SK-N-SH (cell line): Measurements from ENCODE around the gene NOB1. TPM values are rescaled to one million over a fixed set of nuclear protein-coding genes. Genes with fewer than 3 reads are reported as not detected.

Source experiments
- CTCF ChIA-PET: fragments of 300-600, 350-600 bp; formaldehyde crosslinking; extraction: SDS; loops from one replicate; lab custom pipeline; 2021; lab: Yijun Ruan, JAX
- POLR2A ChIA-PET: fragments of 350-600 bp; sonication (Branson Sonifier 250); formaldehyde crosslinking; extraction: SDS; loops from one replicate; lab custom pipeline; 2020; ENCODE audit warnings: antibody characterized with exemption, inconsistent platforms; lab: Yijun Ruan, JAX
- DNase-seq: peaks from one replicate; pipeline ENCODE4 v3.0.0; 2012
- H2AFZ ChIP-seq: fragments of 200-600 bp; sonication (generic); 2 replicates; pipeline ENCODE4 v1.8.1; 2016; ENCODE audit warnings: antibody characterized with exemption, mild to moderate bottlenecking, low read depth
- H3F3A ChIP-seq: fragments of 200-600 bp; sonication (generic); replicated peaks from 2 replicates; pipeline ENCODE3; 2016; ENCODE audit warnings: antibody characterized with exemption, mild to moderate bottlenecking; ENCODE audit not compliant: insufficient read depth
- H3K27ac ChIP-seq, 2 experiments: fragments of 200-500 bp in 1 of 2; fragments of 200-600 bp in 1 of 2; sonication (Bioruptor generic) in 1 of 2; sonication (generic), shearing (Covaris generic) in 1 of 2; 2 replicates each; pipeline versions ENCODE4 v1.5.1 to v1.6.1; 2014 to 2016; ENCODE audit warnings: low read depth in 2 of 2, inconsistent platforms in 1 of 2, low read length in 1 of 2, mild to moderate bottlenecking in 1 of 2, mixed read lengths in 1 of 2
- H3K27me3 ChIP-seq: fragments of 200-600 bp; sonication (generic), shearing (Covaris generic); 2 replicates; pipeline ENCODE4 v1.6.1; 2016; ENCODE audit warnings: mixed run types; ENCODE audit not compliant: insufficient read depth
- H3K36me3 ChIP-seq, 2 experiments: fragments of 200-500 bp in 1 of 2; fragments of 200-600 bp in 1 of 2; sonication (Bioruptor generic) in 1 of 2; sonication (generic) in 1 of 2; replicated peaks in 1 of 2; 2 replicates each; pipeline versions ENCODE3 to v1.5.1; 2014 to 2016; ENCODE audit warnings: low read length in 1 of 2, mild to moderate bottlenecking in 1 of 2; ENCODE audit not compliant: insufficient read depth in 2 of 2, control insufficient read depth in 1 of 2
- H3K4me1 ChIP-seq, 2 experiments: fragments of 200-500 bp in 1 of 2; fragments of 200-600 bp in 1 of 2; sonication (Bioruptor generic) in 1 of 2; sonication (generic), shearing (Covaris generic) in 1 of 2; 2 replicates each; pipeline versions ENCODE4 v1.5.1 to v1.6.1; 2014 to 2016; ENCODE audit warnings: low read depth in 1 of 2, low read length in 1 of 2, mixed run types in 1 of 2; ENCODE audit not compliant: insufficient read depth in 2 of 2, control insufficient read depth in 1 of 2
- H3K4me2 ChIP-seq: fragments of 200-600 bp; sonication (generic), shearing (Covaris generic); 2 replicates; pipeline ENCODE4 v1.6.1; 2017; ENCODE audit warnings: mixed run types
- H3K4me3 ChIP-seq, 2 experiments: fragments of 200-500 bp in 1 of 2; fragments of 200-600 bp in 1 of 2; sonication (Bioruptor generic) in 1 of 2; sonication (generic), shearing (Covaris generic) in 1 of 2; 2 replicates each; pipeline versions ENCODE4 v1.5.1 to v1.8.1; 2014 to 2016; ENCODE audit warnings: low read depth in 2 of 2, inconsistent platforms in 1 of 2, low read length in 1 of 2, mild to moderate bottlenecking in 1 of 2, mixed read lengths in 1 of 2, moderate library complexity in 1 of 2
- H3K79me2 ChIP-seq: fragments of 200-600 bp; sonication (generic); 2 replicates; pipeline ENCODE4 v1.8.1; 2017; ENCODE audit warnings: mild to moderate bottlenecking; ENCODE audit not compliant: insufficient read depth
- H3K9ac ChIP-seq: fragments of 200-600 bp; sonication (generic); 2 replicates; pipeline ENCODE4 v1.6.1; 2017; ENCODE audit warnings: mixed run types
- H3K9me2 ChIP-seq: fragments of 200-600 bp; sonication (generic); 2 replicates; pipeline ENCODE4 v1.6.1; 2017; ENCODE audit warnings: mixed run types
- H3K9me3 ChIP-seq: fragments of 200-600 bp; sonication (generic); 2 replicates; pipeline ENCODE4 v1.6.1; 2017; ENCODE audit warnings: mixed run types, mild to moderate bottlenecking, moderate library complexity
- H4K20me1 ChIP-seq: fragments of 200-600 bp; sonication (generic); 2 replicates; pipeline ENCODE4 v1.6.1; 2017; ENCODE audit warnings: mild to moderate bottlenecking, mixed run types; ENCODE audit not compliant: insufficient read depth
- CHD2 ChIP-seq: fragments of 150-350 bp; IDR thresholded peaks from 2 replicates; pipeline ENCODE4 v1.6.1; 2018; ENCODE audit warnings: low read length; ENCODE audit not compliant: partially characterized antibody
- EP300 ChIP-seq, 2 experiments: IDR thresholded peaks; 2 replicates each; pipeline versions ENCODE4 v1.4.0 to v1.6.1; 2012; ENCODE audit warnings: borderline replicate concordance in 1 of 2, low read depth in 1 of 2, low read length in 1 of 2
- EZH2phosphoT487 ChIP-seq: fragments of 200-600 bp; sonication (generic); IDR thresholded peaks from 2 replicates; pipeline ENCODE4 v1.6.1; 2017; ENCODE audit warnings: low read depth, mixed run types, mild to moderate bottlenecking, antibody characterized with exemption, moderate library complexity, borderline replicate concordance
- FOSL2 ChIP-seq: IDR thresholded peaks from 2 replicates; pipeline ENCODE4 v1.4.0; 2012; ENCODE audit warnings: low read depth, mild to moderate bottlenecking, moderate library complexity, borderline replicate concordance
- FOXJ3 ChIP-seq: sonication (generic); formaldehyde crosslinking; IDR thresholded peaks from 2 replicates; pipeline ENCODE4 v1.5.1; 2020; ENCODE audit warnings: mild to moderate bottlenecking, missing genetic modification reagents
- GABPA ChIP-seq: IDR thresholded peaks from 2 replicates; pipeline ENCODE4 v1.4.0; 2012; ENCODE audit warnings: low read depth, mild to moderate bottlenecking
- GATA2 ChIP-seq: sonication (generic); formaldehyde crosslinking; IDR thresholded peaks from 2 replicates; pipeline ENCODE4 v1.5.0; 2020; ENCODE audit warnings: mild to moderate bottlenecking, missing genetic modification reagents
- JUND ChIP-seq: IDR thresholded peaks from 2 replicates; pipeline ENCODE4 v1.4.0; 2012
- MEF2A ChIP-seq: IDR thresholded peaks from 2 replicates; pipeline ENCODE4 v1.4.0; 2012; ENCODE audit warnings: low read depth, borderline replicate concordance
- MXI1 ChIP-seq: IDR thresholded peaks from 2 replicates; pipeline ENCODE4 v1.6.1; 2012; ENCODE audit warnings: mild to moderate bottlenecking, low read depth, low read length, improper control_type of control experiment
- NFIC ChIP-seq: IDR thresholded peaks from 2 replicates; pipeline ENCODE4 v1.4.0; 2012; ENCODE audit warnings: borderline replicate concordance
- NRF1 ChIP-seq: IDR thresholded peaks from 2 replicates; pipeline ENCODE4 v1.6.1; 2012; ENCODE audit warnings: low read depth, mild to moderate bottlenecking, low read length
- POLR2AphosphoS5 ChIP-seq: IDR thresholded peaks from 2 replicates; pipeline ENCODE4 v1.6.1; 2012; ENCODE audit warnings: low read depth, low read length
- RAD21 ChIP-seq: IDR thresholded peaks from 2 replicates; pipeline ENCODE4 v1.6.1; 2012; ENCODE audit warnings: mild to moderate bottlenecking, low read length
- RCOR1 ChIP-seq: fragments of 150-350 bp; IDR thresholded peaks from 2 replicates; pipeline ENCODE4 v1.6.1; 2017; ENCODE audit warnings: antibody characterized with exemption, low read length
- REST ChIP-seq: IDR thresholded peaks from 2 replicates; pipeline ENCODE4 v1.6.1; 2012; ENCODE audit warnings: mild to moderate bottlenecking, low read depth, low read length, moderate library complexity
- RXRA ChIP-seq: IDR thresholded peaks from 2 replicates; pipeline ENCODE4 v1.4.0; 2012; ENCODE audit warnings: low read depth, mild to moderate bottlenecking, borderline replicate concordance
- TAF1 ChIP-seq: IDR thresholded peaks from 2 replicates; pipeline ENCODE4 v1.6.1; 2012; ENCODE audit warnings: low read depth, mild to moderate bottlenecking, low read length, moderate library complexity, borderline replicate concordance
- TCF12 ChIP-seq: IDR thresholded peaks from 2 replicates; pipeline ENCODE4 v1.4.0; 2012
- WGBS: methylation state at CpG from one replicate; pipeline ENCODE4 v1.1.6; 2017; ENCODE audit warnings: low lambda C conversion rate; 5-methylcytosine and 5-hydroxymethylcytosine counted together
- polyA plus RNA-seq, 3 experiments: library from polyadenylated mRNA; depleted of rRNA; stranded (reverse); fragments of >200 nt; gene quantifications; 2 replicates each; pipeline ENCODE4 v1.2.3, GENCODE V29; 2012
- TF ChIP-seq, protein P1 (sequence below): IDR thresholded peaks from 2 replicates; pipeline ENCODE4 v1.4.0; 2012; ENCODE audit warnings: low read depth
- TF ChIP-seq, protein P2 (sequence below): IDR thresholded peaks from 2 replicates; pipeline ENCODE4 v1.4.0; 2012; ENCODE audit warnings: low read depth, borderline replicate concordance

Gene NOB1
- polyA plus RNA-seq, 1 of the 3 experiments (the other 2 are of a cell fraction) = 86.3 TPM

DNA sequence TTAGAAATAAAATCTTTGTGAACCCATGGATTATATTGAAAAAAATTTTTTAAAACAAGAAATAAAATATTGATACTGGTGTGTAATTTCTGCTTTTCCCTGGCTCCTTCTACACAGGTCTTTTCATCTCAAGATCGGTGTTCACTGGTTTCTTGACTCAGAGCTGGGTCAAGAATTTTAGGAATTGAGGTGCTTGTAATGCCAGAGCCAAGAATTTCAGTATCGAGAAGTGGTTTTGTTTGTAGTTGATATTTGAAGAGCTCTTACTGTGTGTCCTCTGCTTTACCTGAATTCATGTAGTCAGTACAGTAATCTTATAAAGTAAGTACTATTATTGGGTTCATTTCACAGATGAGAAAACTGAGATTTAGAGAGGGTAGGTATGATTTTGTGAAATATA is 14.7 kb upstream of the NOB1 start:
- no peaks in the 10 kb centered on the region for H3K27me3 ChIP-seq
- no peak for DNase-seq
- H4K20me1 ChIP-seq = no peaks in the 10 kb centered on the region
- H3K4me1 ChIP-seq = no peaks in the 10 kb centered on the region
- no peaks in the 10 kb centered on the region for H3K9me3 ChIP-seq
- no peaks in the 10 kb centered on the region for H3K36me3 ChIP-seq
- H3K4me3 ChIP-seq = no peak overlapping the region
- H3K9me2 ChIP-seq = no peaks in the 10 kb centered on the region
- no peak overlapping the region for H2AFZ ChIP-seq
- CTCF ChIA-PET = interaction anchor here (0.6 to 1.6 kb wide), 2 partner anchors 16 to 161 kb away, joined by 3 to 8 read pairs; no protein-coding TSS in a partner anchor
- 43% methylated on average over 2 of the region's 2 CpGs for WGBS
- H3K27ac ChIP-seq = no peak overlapping the region
- H3K4me2 ChIP-seq = no peak overlapping the region
- H3K9ac ChIP-seq = no peak overlapping the region
- TF ChIP-seq JUND (no peak), REST (no peak), MXI1 (no peak), RCOR1 (no peak), RXRA (no peak), RAD21 (no peak)
- TF ChIP-seq, protein P1, sequence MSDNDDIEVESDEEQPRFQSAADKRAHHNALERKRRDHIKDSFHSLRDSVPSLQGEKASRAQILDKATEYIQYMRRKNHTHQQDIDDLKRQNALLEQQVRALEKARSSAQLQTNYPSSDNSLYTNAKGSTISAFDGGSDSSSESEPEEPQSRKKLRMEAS = no peak
- POLR2A ChIA-PET = no interaction called here
- no peaks in the 10 kb centered on the region for H3F3A ChIP-seq
- peaks cover 82% of the 10 kb centered on the region for H3K79me2 ChIP-seq

DNA sequence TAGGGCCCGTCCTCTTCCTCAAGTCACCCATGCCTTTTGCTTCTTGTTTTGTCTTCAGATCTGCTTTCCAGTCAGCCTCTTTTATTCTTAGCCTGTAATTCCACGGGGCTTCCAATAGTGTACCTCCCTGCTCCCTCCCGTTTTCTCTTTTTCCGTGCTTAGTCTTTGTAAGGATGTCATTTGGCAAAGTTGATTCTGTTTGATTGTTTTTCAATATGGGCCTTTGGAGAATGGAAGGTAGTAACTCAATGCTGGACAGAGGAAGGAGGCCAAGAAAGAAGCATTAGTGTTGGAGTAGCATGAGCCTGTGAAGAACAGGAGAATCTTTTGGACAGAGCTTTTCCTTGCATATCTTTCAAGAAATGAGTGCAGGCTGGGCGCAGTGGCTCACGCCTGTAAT is 13.9 kb upstream of the NOB1 start:
- Histone ChIP-seq H3K9me2 (no peaks in the 10 kb centered on the region), H3K4me3 (no peak overlapping the region), H3F3A (peaks cover 2% of the 10 kb centered on the region), H3K9me3 (no peaks in the 10 kb centered on the region), H3K79me2 (peaks cover 82% of the 10 kb centered on the region), H3K4me1 (no peaks in the 10 kb centered on the region), H3K27me3 (no peaks in the 10 kb centered on the region), H4K20me1 (no peaks in the 10 kb centered on the region), H3K4me2 (no peak overlapping the region)
- 97% methylated on average over 6 of the region's 6 CpGs for WGBS
- TF ChIP-seq, protein P1 = no peak
- TF ChIP-seq CHD2 (no peak), NRF1 (no peak), JUND (no peak), FOXJ3 (CRISPR knock-in tag) (no peak), FOSL2 (no peak), TCF12 (no peak), TAF1 (no peak), MEF2A (no peak), POLR2AphosphoS5 (no peak), GATA2 (CRISPR knock-in tag) (no peak), NFIC (no peak), EZH2phosphoT487 (no peak), EP300 (IDR thresholded peaks at IDR 0.05; ENCODE audit: borderline replicate concordance in 1 of 2, low read depth in 1 of 2, low read length in 1 of 2) (no peak), RXRA (no peak), GABPA (no peak)
- TF ChIP-seq, protein P2, sequence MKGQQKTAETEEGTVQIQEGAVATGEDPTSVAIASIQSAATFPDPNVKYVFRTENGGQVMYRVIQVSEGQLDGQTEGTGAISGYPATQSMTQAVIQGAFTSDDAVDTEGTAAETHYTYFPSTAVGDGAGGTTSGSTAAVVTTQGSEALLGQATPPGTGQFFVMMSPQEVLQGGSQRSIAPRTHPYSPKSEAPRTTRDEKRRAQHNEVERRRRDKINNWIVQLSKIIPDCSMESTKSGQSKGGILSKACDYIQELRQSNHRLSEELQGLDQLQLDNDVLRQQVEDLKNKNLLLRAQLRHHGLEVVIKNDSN = no peak
- TF ChIP-seq, all 33 proteins: peak for 0
- Histone ChIP-seq H3K9ac (no peak overlapping the region), H3K27ac (no peak overlapping the region), H2AFZ (no peak overlapping the region), H3K36me3 (no peaks in the 10 kb centered on the region)
- POLR2A ChIA-PET = no interaction called here
- CTCF ChIA-PET = interaction anchor here (1.6 kb wide), 1 partner anchor 162 kb away, joined by 8 read pairs; no protein-coding TSS in a partner anchor
- DNase-seq = no peak
